ENCODE results near the gene ANAPC2. TPM values are rescaled to one million over a fixed set of nuclear protein-coding genes. Genes with fewer than 3 reads are reported as not detected.
A peak's percentile ranks its signal among the peaks of the same experiment; 100 is the strongest.

ANAPC2 gene, protein sequence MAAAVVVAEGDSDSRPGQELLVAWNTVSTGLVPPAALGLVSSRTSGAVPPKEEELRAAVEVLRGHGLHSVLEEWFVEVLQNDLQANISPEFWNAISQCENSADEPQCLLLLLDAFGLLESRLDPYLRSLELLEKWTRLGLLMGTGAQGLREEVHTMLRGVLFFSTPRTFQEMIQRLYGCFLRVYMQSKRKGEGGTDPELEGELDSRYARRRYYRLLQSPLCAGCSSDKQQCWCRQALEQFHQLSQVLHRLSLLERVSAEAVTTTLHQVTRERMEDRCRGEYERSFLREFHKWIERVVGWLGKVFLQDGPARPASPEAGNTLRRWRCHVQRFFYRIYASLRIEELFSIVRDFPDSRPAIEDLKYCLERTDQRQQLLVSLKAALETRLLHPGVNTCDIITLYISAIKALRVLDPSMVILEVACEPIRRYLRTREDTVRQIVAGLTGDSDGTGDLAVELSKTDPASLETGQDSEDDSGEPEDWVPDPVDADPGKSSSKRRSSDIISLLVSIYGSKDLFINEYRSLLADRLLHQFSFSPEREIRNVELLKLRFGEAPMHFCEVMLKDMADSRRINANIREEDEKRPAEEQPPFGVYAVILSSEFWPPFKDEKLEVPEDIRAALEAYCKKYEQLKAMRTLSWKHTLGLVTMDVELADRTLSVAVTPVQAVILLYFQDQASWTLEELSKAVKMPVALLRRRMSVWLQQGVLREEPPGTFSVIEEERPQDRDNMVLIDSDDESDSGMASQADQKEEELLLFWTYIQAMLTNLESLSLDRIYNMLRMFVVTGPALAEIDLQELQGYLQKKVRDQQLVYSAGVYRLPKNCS
- 8.6 and 17.6 TPM in 2 replicates for total RNA-seq (2014; rRNA removed; shearing (Covaris generic))

DNA sequence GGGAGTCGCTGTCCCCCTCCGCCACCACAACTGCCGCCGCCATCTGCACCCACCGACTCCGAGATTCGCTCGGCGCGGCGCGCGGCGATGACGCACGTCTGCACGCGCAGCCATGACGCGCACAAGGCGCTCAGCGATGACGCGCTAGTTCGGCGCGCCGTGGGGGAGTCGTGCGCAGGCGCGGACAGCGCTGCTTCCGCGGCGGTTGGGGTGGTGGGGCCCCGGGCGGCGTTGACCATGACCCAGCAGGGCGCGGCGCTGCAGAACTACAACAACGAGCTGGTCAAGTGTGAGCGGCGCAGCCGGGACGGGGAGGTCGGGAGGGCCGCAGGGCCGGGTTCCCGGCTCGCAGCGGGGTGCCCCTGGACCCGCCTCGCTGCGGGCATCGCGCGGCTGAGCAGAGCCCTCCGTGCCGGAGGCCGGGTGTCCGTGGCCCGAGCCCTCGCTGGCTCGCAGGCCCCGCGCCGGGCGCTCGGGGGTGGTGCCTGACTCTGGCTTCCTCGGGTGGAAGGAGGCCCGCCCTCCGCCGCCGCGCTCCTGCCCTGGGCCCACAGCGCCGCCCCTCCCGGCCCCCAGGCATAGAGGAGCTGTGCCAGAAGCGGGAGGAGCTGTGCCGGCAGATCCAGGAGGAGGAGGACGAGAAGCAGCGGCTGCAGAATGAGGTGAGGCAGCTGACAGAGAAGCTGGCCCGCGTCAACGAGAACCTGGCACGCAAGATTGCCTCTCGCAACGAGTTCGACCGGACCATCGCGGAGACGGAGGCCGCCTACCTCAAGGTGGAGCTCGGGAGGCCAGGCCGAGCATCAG, at the start of gene ANAPC2, which contains the start of gene SSNA1:
Gene ANAPC2 (minus strand): TSS at position 71 of the 807 bp plus-strand sequence. CDS start 28 bp downstream, at position 43.
Gene SSNA1 (plus strand): TSS at position 187 of the 807 bp plus-strand sequence. CDS start 51 bp downstream, at position 238.
- DNase-seq (ENCODE audit: low read depth), result peak; percentile 91

DNA sequence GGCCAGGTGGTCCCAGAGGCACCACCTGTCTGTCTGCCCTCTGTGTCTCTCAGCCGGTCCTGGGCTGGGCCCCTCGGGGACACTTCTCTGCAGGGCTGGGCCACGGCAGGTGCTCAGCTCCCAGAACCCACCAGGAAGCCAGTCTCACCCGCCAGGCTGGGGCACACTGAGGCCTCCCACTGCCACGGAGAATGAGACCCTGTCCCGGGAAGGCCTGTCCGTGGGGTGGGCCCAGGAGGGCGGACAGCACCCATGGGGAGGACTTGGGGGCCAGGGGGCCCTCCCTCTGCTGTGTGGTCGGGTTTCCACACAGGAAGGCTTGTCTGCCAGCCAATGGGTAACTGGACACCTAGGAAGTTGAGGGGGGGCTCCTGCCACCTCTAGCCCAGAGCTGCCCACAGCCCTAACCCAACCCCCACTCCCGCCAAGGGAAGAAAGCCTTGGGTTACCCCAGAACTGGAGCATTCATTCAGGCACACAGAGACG, 48.6 kb upstream of the ANAPC2 start:
- DNase-seq (ENCODE audit: low read depth), result no peak

DNA sequence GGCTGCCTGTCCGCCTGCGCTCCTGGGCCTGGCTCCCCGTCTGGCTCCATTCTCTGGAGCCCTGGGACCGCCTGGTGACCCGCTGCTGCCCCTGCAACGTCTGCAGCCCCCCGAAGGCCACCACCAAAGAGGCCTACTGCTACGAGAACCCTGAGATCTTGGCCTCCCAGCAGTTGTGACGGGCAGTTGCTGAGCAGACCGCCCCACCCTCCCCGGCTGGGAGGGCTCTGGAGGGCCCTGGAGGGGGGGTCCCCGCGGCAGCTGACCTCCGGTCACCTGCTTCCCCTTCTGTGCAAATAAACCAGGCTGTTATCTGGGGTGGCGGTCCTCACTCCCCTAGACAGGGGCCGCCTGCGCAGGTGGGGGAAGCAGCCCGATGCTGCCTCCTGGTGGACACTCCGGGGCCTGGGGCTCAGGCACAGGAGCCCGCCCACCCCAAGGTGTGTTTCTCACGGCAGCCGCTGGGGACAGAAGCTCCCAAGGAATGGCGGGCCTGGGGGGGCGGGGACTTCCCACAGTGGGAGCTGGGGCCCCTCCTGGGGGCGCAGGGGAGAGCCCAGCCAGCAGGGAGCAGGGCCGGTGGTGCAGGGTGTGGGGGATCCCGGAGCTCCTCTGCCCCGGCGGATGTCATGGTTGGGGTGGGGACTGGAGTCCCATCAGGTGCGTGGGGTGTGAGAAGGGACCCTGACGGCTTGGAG, 48.0 kb upstream of the ANAPC2 start:
- DNase-seq (ENCODE audit: low read depth), result peak; percentile 64

DNA sequence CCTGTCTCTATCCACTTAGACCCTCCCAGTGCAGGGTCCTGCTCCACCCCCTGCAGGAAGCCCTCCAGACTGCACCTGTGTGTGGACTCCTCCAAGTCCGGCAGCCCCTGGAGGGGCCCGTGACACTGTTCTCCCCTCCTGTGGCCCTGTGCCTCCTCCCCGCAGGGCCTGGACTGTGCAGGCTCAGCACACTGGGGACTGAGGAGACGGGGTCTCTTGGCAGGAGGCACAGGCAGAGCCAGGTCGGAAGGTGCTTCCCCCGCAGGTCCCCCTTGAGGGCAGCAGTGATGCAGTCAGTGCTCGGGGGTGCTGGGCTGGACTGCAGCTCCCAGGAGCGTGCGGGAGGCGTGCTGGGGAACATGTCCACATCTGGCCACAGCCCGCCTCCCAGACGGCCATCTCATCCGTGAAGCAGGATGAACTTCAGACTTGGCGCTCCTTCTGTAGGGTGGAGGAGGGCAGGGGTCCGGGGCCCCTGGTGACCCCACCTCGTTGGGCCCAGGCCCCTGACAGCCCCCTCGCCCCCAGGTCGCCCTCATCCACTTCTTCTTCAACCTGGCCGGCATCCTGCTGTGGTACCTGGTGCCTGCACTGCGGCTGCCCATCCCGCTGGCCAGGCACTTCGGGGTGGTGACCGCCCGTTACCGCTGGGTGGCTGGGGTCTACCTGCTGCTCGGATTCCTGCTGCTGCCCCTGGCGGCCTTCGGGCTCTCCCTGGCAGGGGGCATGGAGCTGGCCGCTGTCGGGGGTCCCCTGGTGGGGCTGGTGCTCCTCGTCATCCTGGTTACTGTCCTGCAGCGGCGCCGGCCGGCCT, 47.3 kb upstream of the ANAPC2 start:
- no peak for DNase-seq (ENCODE audit: low read depth)

DNA sequence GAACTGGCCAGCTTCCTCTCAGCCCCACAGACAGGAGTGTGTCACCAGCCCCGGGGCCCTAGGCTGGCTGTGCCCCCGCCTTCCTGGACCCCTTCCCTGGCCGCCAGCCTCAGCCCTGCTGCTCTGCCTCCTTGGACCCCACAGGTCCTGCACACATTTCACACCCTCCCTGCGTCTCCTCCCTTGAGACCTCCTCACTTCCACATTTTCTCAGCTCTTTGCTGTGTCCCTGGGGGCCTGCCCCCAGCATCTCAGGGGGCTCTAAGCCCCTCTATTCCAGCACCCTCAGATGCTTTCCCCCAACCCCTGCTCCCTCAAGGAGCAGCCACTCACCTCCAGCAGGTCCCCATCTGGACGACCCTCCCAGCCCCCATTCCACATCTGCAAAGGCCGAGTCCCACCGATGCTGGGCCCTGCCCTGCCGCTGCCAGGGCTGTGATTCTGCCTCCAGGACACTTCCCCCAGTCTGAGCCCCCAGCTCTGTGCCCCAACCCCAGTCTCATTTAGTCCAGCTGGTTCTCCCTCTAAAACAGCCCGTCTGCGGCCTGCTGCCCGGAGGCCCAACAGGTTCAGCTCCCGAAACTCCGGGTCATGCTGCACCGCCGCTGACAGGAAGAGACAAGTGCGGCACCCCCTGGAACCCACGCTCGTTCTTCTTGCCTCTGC, 46.5 kb upstream of the ANAPC2 start:
- no peak for DNase-seq (ENCODE audit: low read depth)

DNA sequence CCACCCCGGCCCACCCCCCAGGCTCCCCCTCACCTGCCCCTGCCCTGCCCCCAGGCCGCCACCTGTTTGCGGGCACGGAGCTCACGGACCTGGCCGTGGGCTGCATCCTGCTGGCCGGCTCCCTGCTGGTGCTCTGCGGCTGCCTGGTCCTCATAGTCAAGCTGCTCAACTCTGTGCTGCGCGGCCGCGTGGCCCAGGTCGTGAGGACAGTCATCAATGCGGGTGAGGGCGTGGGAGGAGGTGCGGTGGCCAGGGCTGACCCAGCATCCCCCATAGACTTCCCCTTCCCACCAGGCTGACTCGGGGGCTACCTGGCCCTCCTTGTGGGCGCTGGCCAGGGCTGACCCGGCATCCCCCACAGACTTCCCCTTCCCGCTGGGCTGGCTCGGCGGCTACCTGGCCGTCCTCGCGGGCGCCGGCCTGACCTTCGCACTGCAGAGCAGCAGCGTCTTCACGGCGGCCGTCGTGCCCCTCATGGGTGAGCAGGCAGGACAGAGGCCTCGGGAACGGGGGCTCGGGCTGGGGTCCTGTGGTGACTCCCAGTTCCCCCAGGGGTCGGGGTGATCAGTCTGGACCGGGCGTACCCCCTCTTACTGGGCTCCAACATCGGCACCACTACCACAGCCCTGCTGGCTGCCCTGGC, 45.8 kb upstream of the ANAPC2 start:
- no peak for DNase-seq (ENCODE audit: low read depth)

DNA sequence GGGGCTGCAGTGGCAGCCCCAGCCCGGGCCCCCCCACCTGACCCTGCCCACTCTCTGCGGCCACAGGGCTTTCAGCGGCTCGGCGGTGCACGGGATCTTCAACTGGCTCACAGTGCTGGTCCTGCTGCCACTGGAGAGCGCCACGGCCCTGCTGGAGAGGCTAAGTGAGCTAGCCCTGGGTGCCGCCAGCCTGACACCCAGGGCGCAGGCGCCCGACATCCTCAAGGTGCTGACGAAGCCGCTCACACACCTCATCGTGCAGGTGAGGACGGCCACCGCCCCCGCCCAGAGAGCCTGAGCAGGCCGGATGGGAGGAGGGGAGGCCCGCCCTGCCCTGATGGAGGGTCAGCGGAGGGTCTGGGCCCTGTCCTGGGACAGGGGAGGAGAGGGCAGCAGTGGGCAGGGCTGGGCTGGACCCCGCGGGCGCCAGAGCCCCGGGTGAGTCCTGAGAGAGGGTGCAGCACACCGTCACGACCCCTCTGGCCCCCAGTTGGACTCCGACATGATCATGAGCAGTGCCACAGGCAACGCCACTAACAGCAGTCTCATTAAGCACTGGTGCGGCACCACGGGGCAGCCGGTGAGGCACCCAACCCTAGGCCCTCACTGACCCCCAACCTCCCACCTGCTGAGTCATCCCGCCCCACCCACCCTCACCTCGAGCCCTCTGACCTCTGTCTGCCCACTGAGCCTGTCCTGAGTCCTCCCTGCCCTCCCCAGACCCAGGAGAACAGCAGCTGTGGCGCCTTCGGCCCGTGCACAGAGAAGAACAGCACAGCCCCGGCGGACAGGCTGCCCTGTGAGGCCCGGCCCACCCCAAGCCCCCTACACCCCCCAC, 45.0 kb upstream of the ANAPC2 start:
- no peak for DNase-seq (ENCODE audit: low read depth)

DNA sequence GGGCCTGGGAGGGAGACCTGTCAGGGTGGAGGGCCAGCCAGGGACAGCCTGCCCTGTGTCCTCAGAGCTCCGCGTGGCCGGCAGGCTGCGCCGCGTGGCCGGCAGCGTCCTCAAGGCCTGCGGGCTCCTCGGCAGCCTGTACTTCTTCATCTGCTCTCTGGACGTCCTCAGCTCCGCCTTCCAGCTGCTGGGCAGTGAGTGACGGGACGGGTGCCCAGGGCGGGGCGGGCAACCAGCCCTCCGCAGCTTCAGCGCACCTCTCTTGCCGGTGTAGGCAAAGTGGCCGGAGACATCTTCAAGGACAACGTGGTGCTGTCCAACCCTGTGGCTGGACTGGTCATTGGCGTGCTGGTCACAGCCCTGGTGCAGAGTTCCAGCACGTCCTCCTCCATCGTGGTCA, 44.1 kb upstream of the ANAPC2 start:
- no peak for DNase-seq (ENCODE audit: low read depth)

DNA sequence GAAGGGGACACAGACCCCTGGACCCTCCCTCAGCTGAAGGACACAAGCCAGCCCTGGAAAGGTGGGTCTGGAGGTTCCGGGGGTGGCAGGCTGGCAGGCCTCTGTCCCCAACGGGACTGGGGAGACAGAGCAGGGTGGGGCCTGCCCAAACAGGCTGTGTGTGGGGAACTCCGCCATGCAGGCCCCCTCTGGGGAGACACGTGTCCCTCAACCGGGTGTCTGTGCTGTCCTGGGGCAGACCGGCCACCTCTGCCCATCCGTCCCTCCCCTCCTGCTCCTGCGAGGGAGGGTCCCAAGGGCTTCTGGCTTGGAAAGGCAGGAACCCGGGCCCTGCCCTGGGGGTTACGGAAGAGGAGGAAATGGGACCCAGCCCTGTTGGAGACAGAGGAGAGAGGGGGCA, 43.7 kb upstream of the ANAPC2 start:
- DNase-seq (ENCODE audit: low read depth), result no peak

DNA sequence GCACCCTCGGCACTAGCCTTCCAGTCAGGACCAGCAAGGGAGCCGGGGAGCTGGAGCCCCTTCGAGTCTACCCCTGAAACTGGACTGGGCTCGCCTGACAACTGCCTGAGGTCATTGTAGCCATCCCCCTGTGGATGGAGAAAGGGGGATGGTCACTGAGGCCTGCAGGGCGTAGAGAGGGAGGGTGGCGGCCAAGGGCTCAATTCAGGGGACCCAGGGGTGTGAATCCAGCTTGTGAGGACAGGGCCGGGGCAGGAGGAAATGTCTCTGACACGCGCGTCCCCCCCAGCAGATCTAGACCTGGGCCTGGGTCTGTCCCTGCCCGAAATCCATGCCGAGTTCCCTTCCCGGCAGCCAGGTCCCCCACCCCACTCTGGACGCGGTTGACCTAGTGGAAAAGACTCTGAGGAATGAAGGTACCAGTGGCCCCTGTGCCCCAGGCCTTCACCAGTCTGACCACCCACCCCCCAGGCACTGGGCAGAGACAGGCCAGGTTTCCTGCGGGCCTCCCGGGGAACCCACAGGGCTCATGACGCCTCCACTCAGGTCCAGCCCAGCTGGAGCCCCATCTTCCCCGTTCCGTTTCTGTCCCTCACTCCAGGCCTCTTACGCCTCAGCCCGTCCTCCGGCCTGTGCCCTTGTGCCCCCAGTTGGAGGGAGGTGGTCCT, 43.1 kb upstream of the ANAPC2 start:
- no peak for DNase-seq (ENCODE audit: low read depth)

DNA sequence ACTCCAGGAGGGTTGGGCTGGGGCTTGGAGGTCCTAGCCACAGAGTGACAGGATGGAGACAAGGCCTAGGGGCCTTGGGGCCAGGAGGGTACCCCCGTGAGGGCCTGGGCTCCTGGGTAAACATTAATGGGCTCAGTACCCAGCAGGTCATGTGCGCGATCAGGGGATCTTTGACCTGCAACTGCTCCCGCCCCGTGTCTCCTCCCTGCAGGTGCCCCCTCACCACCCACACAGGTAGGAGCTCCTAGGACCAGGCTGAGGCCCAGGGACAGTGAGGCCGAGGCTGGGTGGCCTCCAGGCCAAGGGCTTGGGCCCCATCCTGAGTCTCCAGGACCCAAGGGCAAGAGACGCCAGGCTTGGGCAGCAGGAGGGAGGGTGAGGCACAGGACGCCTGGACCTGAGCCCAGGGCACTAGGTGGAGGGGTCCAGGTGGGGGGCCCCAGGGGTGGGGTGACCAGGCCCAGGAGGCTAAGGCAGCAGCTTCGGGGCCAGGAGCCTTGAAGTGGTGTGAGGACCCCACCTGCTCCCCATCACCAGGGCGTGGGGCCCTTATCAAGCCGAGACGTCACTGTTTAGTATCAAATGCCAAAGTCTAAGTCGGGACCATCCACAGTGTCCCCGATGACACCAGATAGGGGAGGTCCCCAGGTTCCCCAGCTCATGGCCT, 42.5 kb upstream of the ANAPC2 start, which contains the start of gene SLC34A3:
Gene SLC34A3 (plus strand): TSS at position 197 of the 667 bp plus-strand sequence. CDS start 802 bp downstream, outside the sequence.
- no peak for DNase-seq (ENCODE audit: low read depth)

DNA sequence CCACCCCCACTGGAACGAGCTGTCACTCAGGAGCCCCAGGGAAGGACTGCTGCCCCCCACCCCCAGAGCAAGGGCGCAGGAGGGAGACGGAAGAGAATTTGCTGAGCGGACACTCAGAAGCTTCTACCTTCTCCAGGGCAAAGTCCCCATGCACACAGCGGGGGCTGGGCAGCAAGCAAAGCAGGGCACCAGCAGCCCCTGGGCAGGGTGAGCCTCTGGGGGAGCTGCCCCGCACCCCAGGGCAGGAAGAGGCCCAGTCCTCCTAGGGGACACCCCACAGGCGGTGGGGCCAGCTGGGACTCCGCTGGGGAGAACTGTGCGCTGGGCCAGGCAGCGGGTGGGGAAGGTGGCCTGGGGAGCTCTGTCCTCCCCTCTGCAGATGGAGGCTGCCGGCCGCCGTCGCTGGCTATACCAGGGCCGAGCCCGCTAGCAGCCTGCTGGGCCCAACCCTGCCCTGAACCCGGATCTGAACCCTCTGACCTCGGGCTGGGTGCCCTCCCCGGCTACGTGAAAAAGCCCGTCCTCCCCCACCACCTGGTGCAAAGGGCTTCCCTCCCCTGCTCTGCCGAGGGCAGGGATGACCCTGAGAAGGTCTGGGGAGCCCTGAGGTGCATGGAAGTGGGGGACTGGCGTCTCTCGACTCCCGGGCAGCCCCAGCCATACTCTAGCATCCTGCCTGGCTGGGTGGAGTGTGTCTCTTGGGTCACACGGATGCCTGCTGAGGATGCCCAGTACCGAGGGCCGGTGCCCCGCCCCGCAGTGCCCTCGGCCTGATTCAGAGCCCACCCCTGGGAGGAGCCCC, 41.7 kb upstream of the ANAPC2 start:
- no peak for DNase-seq (ENCODE audit: low read depth)

DNA sequence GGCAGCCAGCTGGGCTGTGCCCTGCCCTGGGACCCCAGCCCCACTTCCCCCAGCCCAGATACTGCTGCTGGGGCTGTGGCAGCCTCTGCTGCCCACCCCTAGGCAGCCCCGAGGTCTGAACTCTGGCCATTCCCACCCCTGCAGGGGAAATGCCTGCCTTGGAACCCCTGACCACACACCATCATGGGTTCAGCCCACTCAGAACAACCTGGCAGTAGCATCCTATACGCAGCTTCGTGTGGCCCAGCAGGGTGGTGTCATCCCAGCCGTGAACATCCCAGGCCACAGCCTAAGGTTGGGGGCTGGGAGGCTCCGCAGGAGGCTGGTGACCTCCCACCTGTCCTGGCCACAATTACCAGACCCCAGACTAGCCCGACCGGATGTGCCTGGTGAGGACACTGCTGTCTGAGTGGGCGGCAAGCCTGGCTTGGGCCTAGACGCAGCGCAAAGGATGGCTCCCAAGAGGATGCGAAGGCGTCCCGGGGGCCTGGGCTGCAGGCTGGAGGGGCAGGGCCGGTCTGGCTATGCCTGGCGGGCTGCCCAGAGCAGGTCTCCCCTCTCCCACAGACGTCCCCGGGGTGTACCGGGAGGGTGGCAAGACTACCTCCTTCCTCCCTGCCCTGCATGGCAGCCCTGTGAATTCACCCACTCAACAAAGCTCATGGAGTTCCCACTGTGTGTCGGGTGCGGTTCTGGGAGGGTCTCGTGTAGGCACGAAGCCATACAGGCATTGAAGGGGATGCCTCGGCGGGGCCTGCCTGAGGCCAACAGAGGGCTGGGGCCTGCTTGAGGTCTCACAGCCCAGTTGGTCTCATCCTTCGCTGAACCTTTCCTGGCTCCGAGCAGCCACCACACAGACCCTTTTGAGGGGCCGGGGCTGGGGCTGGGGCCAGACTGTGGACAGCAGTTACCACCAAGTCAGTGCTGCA, 40.9 kb upstream of the ANAPC2 start:
- DNase-seq (ENCODE audit: low read depth), result no peak

DNA sequence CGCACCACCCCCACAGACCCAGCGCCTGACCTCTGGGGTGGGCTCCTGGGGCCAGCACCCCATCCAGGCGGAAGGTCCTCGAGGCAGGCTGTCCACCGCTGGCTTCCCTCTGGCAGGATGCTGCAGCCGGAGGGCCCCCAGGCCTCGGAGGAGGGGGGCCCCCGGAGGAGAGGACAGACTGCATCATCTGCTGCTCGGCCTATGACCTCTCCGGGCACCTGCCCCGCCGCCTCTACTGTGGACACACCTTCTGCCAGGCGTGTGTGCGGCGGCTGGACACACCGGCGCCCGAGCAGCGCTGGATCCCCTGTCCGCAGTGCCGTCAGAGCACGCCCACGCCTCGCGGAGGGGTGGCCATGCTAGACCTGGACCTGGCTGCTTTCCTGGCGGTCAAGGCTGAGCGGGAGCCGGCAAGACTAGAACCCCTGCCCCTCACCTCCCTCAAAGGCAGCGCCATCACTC, 40.2 kb upstream of the ANAPC2 start:
- DNase-seq (ENCODE audit: low read depth), result no peak

Data from M059J (cell line).